WTC11 (cell line): ENCODE measurements around the gene CTXN3.

Source experiments
- CTCF ChIP-seq: fragments of 200-600 bp; IDR thresholded peaks from 2 replicates; pipeline ENCODE4 v1.8.0; 2022; ENCODE audit warnings: antibody characterized with exemption
- HMGXB4 ChIP-seq: sonication (generic); formaldehyde crosslinking; IDR thresholded peaks from 2 replicates; pipeline ENCODE4 v1.8.1; 2023; ENCODE audit warnings: mild to moderate bottlenecking, moderate library complexity, missing genetic modification reagents
- ZNF263 ChIP-seq: sonication (generic); formaldehyde crosslinking; IDR thresholded peaks from 2 replicates; pipeline ENCODE4 v1.8.1; 2022; ENCODE audit warnings: low read depth, mild to moderate bottlenecking, moderate library complexity, missing genetic modification reagents

GRCh38 chr5:127650649-127651048 is 1.8 kb downstream of the CTXN3 start:
- TF ChIP-seq CTCF (no peak), ZNF263 (no peak), HMGXB4 (CRISPR knock-in tag) (no peak)
